Measurements from ENCODE around the gene FERMT3.
"Not testable (repeated sequence)": the region's sequence is repeated elsewhere in the genome, so short reads cannot be mapped to it uniquely, and the experiment has no call there.

Gene FERMT3

GRCh38 chr11:64233913-64234586 lies 27.5 kb downstream of the FERMT3 start, which contains the start of gene VEGFB:
Gene VEGFB (plus strand): TSS chr11:64234584. CDS start chr11:64234834, 250 bp downstream.
- DNase-seq (ENCODE audit: extremely low read depth in 1 of 2, low read depth in 1 of 2) = no peak

GRCh38 chr11:64234647-64235379 lies 28.3 kb downstream of the FERMT3 start:
- DNase-seq (ENCODE audit: extremely low read depth in 1 of 2, low read depth in 1 of 2) = no peak

GRCh38 chr11:64235437-64236161 lies 29.1 kb downstream of the FERMT3 start:
- DNase-seq (ENCODE audit: extremely low read depth in 1 of 2, low read depth in 1 of 2) = no peak

GRCh38 chr11:64237484-64237951 lies 31.0 kb downstream of the FERMT3 start:
- DNase-seq (ENCODE audit: extremely low read depth in 1 of 2, low read depth in 1 of 2) = no peak

- DNase-seq (ENCODE audit: extremely low read depth in 1 of 2, low read depth in 1 of 2) = no peak
These were observed 31.6 kb downstream of the FERMT3 start for GRCh38 chr11:64238076-64238475.

- no peak for DNase-seq (ENCODE audit: extremely low read depth in 1 of 2, low read depth in 1 of 2)
These were observed 32.5 kb downstream of the FERMT3 start for GRCh38 chr11:64238999-64239398.

GRCh38 chr11:64239662-64240434 lies 33.3 kb downstream of the FERMT3 start:
- no peak for DNase-seq (ENCODE audit: extremely low read depth in 1 of 2, low read depth in 1 of 2)

- peak; percentile 94 to 98 for DNase-seq (ENCODE audit: extremely low read depth in 1 of 2, low read depth in 1 of 2)
These were observed 34.1 kb downstream of the FERMT3 start, which contains the start of gene FKBP2 for GRCh38 chr11:64240435-64241240. Gene FKBP2 (plus strand): TSS chr11:64241095. CDS start chr11:64242388, 1,293 bp downstream.

- peak in 1 of 2 donors; percentile 99 for DNase-seq (ENCODE audit: extremely low read depth in 1 of 2, low read depth in 1 of 2)
These were observed 34.6 kb downstream of the FERMT3 start for GRCh38 chr11:64241241-64241490.

- peak in 1 of 2 donors; percentile 99 for DNase-seq (ENCODE audit: extremely low read depth in 1 of 2, low read depth in 1 of 2)
These were observed 35.2 kb downstream of the FERMT3 start for GRCh38 chr11:64241491-64242374.

GRCh38 chr11:64243236-64243854 lies 36.8 kb downstream of the FERMT3 start:
- DNase-seq (ENCODE audit: extremely low read depth in 1 of 2, low read depth in 1 of 2) = no peak

GRCh38 chr11:64244107-64244506 lies 37.6 kb downstream of the FERMT3 start:
- no peak for DNase-seq (ENCODE audit: extremely low read depth in 1 of 2, low read depth in 1 of 2)

GRCh38 chr11:64244966-64245365 lies 38.4 kb downstream of the FERMT3 start:
- no peak for DNase-seq (ENCODE audit: extremely low read depth in 1 of 2, low read depth in 1 of 2)

- DNase-seq (ENCODE audit: extremely low read depth in 1 of 2, low read depth in 1 of 2) = no peak
These were observed 38.9 kb downstream of the FERMT3 start for GRCh38 chr11:64245401-64245796.

GRCh38 chr11:64245797-64246620 lies 39.5 kb downstream of the FERMT3 start:
- peak in 1 of 2 donors; percentile 78 for DNase-seq (ENCODE audit: extremely low read depth in 1 of 2, low read depth in 1 of 2)

GRCh38 chr11:64246621-64246870 lies 40.0 kb downstream of the FERMT3 start:
- not testable (repeated sequence) for DNase-seq (ENCODE audit: extremely low read depth in 1 of 2, low read depth in 1 of 2)

GRCh38 chr11:64246871-64247728 lies 40.6 kb downstream of the FERMT3 start, which contains the start of gene PPP1R14B:
Gene PPP1R14B (minus strand): TSS chr11:64246943. CDS start chr11:64246673, 270 bp downstream.
- peak in 1 of 2 donors; percentile 78 for DNase-seq (ENCODE audit: extremely low read depth in 1 of 2, low read depth in 1 of 2)
